Tibial artery (tissue), 4 donors: ENCODE data around the gene PRDM2.

Experiments used
- DNase-seq, 2 donors: peaks; one replicate each; pipeline ENCODE4 v3.0.0-alpha.2; 2019
- H3K27ac ChIP-seq, 2 donors: fragments of 200-600 bp; sonication (generic) in 1 of 2; 1 replicate in 1 of 2; 2 replicates in 1 of 2; pipeline ENCODE4 v1.5.1; 2018 to 2019; ENCODE audit warnings: mild to moderate bottlenecking in 1 of 2
- H3K27me3 ChIP-seq, 2 donors: fragments of 200-600 bp; sonication (generic) in 1 of 2; one replicate each; pipeline versions ENCODE4 v1.5.1 to v1.6.0; 2016 to 2019
- H3K36me3 ChIP-seq, 3 donors: fragments of 200-600 bp; sonication (generic) in 2 of 3; one replicate each; pipeline ENCODE4 v1.5.1; 2016 to 2019; ENCODE audit warnings: mild to moderate bottlenecking in 2 of 3
- H3K4me1 ChIP-seq, 4 donors: fragments of 200-600 bp; sonication (generic) in 2 of 4; 1 replicate in 3 of 4; 2 replicates in 1 of 4; pipeline ENCODE4 v1.5.1; 2016 to 2019
- H3K4me3 ChIP-seq, 2 donors: fragments of 200-600 bp; sonication (generic) in 1 of 2; 1 replicate in 1 of 2; 2 replicates in 1 of 2; pipeline ENCODE4 v1.5.1; 2018 to 2019; ENCODE audit warnings: mild to moderate bottlenecking in 2 of 2
- H3K9me3 ChIP-seq, 3 donors: fragments of 200-600 bp; sonication (generic) in 1 of 3; one replicate each; pipeline ENCODE4 v1.5.1; 2016 to 2019
- intact Hi-C: fragments of 100-400 bp; cut with DNase I; formaldehyde crosslinking; loops from one replicate; pipeline ENCODE4 v1.15.0; 2023; ENCODE audit warnings: low total_unique reads
- TF ChIP-seq, protein P1 (sequence below), 2 experiments: fragments of 200-600 bp in 1 of 2; fragments of 450-650 bp in 1 of 2; IDR thresholded peaks; one replicate each; pipeline ENCODE4 v1.5.1; 2017 to 2019; ENCODE audit warnings: antibody characterized with exemption in 2 of 2, mild to moderate bottlenecking in 1 of 2, moderate library complexity in 1 of 2

The PRDM2 gene

DNA sequence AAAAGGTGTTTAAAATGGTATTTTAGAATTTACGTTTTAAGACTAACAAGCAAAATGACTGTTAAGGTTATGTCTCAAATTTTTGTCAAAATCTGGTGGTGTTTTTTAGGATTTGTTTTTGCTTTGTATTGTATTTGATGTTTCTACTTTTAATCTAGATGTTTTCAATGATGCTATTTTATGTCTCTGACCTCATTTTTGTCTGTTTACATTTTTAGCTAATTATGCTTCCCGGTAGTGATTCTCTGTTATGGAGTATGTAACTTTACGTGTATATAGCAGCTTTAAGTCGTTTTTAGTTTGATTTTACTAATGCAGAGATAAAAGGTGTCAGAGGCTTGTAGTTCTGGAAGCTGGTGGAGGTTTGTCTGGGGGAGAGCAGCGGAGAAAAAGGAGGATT is 71.8 kb downstream of the PRDM2 start:
- no peak overlapping the region for H3K4me3 ChIP-seq
- no peak overlapping the region for H3K27ac ChIP-seq
- no peak for DNase-seq
- peaks cover 19 to 27% (median 22%) of the 10 kb centered on the region in 3 donors for H3K36me3 ChIP-seq
- intact Hi-C loops: no loop called here
- H3K9me3 ChIP-seq: no peaks in the 10 kb centered on the region
- TF ChIP-seq, protein P1, sequence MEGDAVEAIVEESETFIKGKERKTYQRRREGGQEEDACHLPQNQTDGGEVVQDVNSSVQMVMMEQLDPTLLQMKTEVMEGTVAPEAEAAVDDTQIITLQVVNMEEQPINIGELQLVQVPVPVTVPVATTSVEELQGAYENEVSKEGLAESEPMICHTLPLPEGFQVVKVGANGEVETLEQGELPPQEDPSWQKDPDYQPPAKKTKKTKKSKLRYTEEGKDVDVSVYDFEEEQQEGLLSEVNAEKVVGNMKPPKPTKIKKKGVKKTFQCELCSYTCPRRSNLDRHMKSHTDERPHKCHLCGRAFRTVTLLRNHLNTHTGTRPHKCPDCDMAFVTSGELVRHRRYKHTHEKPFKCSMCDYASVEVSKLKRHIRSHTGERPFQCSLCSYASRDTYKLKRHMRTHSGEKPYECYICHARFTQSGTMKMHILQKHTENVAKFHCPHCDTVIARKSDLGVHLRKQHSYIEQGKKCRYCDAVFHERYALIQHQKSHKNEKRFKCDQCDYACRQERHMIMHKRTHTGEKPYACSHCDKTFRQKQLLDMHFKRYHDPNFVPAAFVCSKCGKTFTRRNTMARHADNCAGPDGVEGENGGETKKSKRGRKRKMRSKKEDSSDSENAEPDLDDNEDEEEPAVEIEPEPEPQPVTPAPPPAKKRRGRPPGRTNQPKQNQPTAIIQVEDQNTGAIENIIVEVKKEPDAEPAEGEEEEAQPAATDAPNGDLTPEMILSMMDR (IDR thresholded peaks at IDR 0.05): no peak
- peaks cover 0 to 8% (median 3%) of the 10 kb centered on the region in 4 donors for H3K4me1 ChIP-seq
- H3K27me3 ChIP-seq: no peaks in the 10 kb centered on the region

DNA sequence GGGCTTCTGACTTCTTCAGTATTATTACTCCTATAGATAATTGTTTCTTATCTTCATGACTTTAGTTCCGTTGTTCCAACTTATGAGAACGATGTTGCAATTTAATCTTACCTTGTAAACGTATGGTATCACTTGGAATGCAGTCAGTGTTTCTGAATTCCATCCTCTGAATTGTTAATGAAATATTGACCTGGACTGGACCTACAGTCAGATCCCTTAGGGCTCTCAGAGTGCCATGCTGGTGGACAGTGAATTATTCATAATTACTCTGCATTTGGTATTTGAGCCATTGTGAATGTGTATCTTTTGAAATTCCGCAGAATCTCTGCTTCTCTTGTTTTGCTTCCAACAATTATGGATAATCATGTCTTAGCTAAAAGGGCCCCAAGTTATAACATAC is 72.3 kb downstream of the PRDM2 start:
- TF ChIP-seq, protein P1 (IDR thresholded peaks at IDR 0.05): no peak

DNA sequence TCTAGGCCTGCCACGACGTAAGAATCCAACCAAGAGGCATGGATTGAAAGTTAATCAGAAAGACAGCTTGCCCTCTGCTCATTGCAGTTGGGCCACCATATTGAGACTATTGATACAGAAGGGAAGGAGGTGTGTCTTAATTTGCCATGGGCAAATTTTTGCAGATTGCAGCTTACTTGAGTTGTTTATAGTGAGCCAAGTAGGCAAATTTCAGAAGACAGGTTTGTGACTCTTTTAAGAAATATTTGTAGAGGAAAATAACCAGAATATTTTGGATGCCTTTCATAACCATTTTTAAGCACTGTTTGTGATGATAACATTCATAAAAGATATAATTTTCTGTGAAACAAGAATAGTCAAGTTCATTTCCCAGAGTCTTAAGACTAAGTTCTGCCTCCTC is 74.1 kb downstream of the PRDM2 start:
- intact Hi-C loops: no loop called here
- DNase-seq: no peak
- peaks cover 0 to 4% (median 1%) of the 10 kb centered on the region in 4 donors for H3K4me1 ChIP-seq
- no peak overlapping the region for H3K27ac ChIP-seq
- no peaks in the 10 kb centered on the region for H3K9me3 ChIP-seq
- H3K4me3 ChIP-seq: no peak overlapping the region
- no peaks in the 10 kb centered on the region for H3K27me3 ChIP-seq
- H3K36me3 ChIP-seq: peaks cover 41 to 51% (median 45%) of the 10 kb centered on the region in 3 donors
- TF ChIP-seq, protein P1 (IDR thresholded peaks at IDR 0.05): no peak

More for the DNA sequence above, 72.3 kb downstream of the PRDM2 start:
- H3K27ac ChIP-seq: no peak overlapping the region
- no peak for DNase-seq
- H3K27me3 ChIP-seq: no peaks in the 10 kb centered on the region
- H3K9me3 ChIP-seq: no peaks in the 10 kb centered on the region
- peaks cover 25 to 33% (median 27%) of the 10 kb centered on the region in 3 donors for H3K36me3 ChIP-seq
- peaks cover 0 to 5% (median 3%) of the 10 kb centered on the region in 4 donors for H3K4me1 ChIP-seq
- H3K4me3 ChIP-seq: no peak overlapping the region
- intact Hi-C loops: no loop called here

DNA sequence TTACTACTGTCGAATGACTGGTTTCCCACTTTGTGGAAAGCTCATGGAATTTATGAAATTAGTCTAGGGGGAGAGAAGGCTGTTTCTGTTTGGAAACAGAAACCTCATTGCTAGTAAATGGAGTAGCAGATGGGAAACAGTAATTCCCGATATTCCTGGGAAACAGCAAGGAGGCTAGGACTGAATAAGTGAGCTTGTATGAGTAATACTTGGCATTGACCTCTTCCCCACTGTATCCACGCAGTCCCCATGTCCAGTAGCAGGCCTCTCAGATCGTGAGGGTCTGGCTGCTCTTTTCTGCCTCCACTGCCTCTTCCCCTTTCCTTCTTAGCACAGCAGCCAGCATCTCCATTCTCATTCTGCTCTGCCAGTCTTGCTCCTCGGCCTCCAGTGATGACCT is 75.5 kb downstream of the PRDM2 start:
- H3K27ac ChIP-seq: no peak overlapping the region
- DNase-seq: no peak
- no peaks in the 10 kb centered on the region for H3K9me3 ChIP-seq
- no peaks in the 10 kb centered on the region for H3K27me3 ChIP-seq
- peaks cover 43 to 65% (median 58%) of the 10 kb centered on the region in 3 donors for H3K36me3 ChIP-seq
- TF ChIP-seq, protein P1 (IDR thresholded peaks at IDR 0.05): no peak
- H3K4me1 ChIP-seq: peaks cover 0 to 4% (median 1%) of the 10 kb centered on the region in 4 donors
- H3K4me3 ChIP-seq: no peak overlapping the region
- intact Hi-C loops: no loop called here

DNA sequence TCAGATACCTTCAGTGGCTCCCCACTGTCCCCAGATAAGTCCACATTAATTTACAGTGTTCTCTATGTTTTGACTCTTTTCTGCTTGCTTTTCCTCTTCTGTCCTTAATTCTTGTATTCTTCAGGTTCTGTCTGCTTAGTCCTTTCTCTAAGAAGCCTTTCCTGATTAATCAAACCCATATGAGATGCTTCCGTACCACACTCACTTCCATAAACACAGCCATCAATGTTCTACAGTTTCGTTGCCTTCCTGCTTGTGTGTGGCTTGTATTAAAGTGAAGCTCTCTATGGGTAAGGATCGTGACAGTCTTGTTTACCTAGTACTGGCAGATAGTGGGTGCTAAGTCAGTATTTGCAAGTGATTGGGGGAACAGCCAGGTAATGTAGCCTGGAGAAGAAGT is 75.9 kb downstream of the PRDM2 start:
- intact Hi-C loops: no loop called here
- Histone ChIP-seq H3K27ac (no peak overlapping the region), H3K4me3 (no peak overlapping the region), H3K36me3 (peaks cover 43 to 68% (median 58%) of the 10 kb centered on the region in 3 donors), H3K27me3 (no peaks in the 10 kb centered on the region), H3K9me3 (no peaks in the 10 kb centered on the region), H3K4me1 (peaks cover 0 to 4% (median 1%) of the 10 kb centered on the region in 4 donors)
- TF ChIP-seq, protein P1 (IDR thresholded peaks at IDR 0.05): no peak
- no peak for DNase-seq

DNA sequence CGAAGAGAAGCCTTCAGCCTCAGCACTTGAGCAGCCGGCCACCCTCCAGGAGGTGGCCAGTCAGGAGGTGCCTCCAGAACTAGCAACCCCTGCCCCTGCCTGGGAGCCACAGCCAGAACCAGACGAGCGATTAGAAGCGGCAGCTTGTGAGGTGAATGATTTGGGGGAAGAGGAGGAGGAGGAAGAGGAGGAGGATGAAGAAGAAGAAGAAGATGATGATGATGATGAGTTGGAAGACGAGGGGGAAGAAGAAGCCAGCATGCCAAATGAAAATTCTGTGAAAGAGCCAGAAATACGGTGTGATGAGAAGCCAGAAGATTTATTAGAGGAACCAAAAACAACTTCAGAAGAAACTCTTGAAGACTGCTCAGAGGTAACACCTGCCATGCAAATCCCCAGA is 78.4 kb downstream of the PRDM2 start:
- H3K27me3 ChIP-seq: no peaks in the 10 kb centered on the region
- no peak overlapping the region for H3K4me3 ChIP-seq
- TF ChIP-seq, protein P1 (IDR thresholded peaks at IDR 0.05): no peak
- DNase-seq: no peak
- H3K36me3 ChIP-seq: peaks cover 43 to 79% (median 53%) of the 10 kb centered on the region in 3 donors
- peaks cover 0 to 22% (median 13%) of the 10 kb centered on the region in 4 donors for H3K4me1 ChIP-seq
- no peak overlapping the region for H3K27ac ChIP-seq
- H3K9me3 ChIP-seq: no peaks in the 10 kb centered on the region
- intact Hi-C loops: no loop called here
